Lung (tissue), 12 donors: ENCODE data around the gene NACC2. TPM values are rescaled to one million over a fixed set of nuclear protein-coding genes. Genes with fewer than 3 reads are reported as not detected.
A peak's percentile ranks its signal among the peaks of the same experiment; 100 is the strongest.

Experiments used
- ATAC-seq: fragments of 200-7000 bp; cut with Tn5 transposase; one replicate; pipeline ENCODE4 v1.9.1; 2020; ENCODE audit warnings: moderate number of reproducible peaks; ENCODE audit not compliant: insufficient read depth, low FRiP score
- DNase-seq, 3 donors: peaks; one replicate each; pipeline ENCODE4 v3.0.0-alpha.2; 2013 to 2017
- H3K27ac ChIP-seq, 2 donors: one replicate each; pipeline ENCODE4 v1.5.1; 2013; ENCODE audit warnings: mild to moderate bottlenecking in 2 of 2, moderate library complexity in 2 of 2, control low read depth in 1 of 2, inconsistent platforms in 1 of 2, low read depth in 1 of 2, low read length in 1 of 2
- H3K27me3 ChIP-seq, 3 donors: one replicate each; pipeline ENCODE4 v1.5.1; 2013; ENCODE audit warnings: low read length in 2 of 3; ENCODE audit not compliant: control insufficient read depth in 3 of 3, insufficient read depth in 3 of 3
- H3K36me3 ChIP-seq, 4 donors: one replicate each; pipeline ENCODE4 v1.5.1; 2013; ENCODE audit warnings: low read length in 4 of 4, mild to moderate bottlenecking in 1 of 4, moderate library complexity in 1 of 4; ENCODE audit not compliant: control insufficient read depth in 4 of 4, insufficient read depth in 4 of 4
- H3K4me1 ChIP-seq, 5 donors: one replicate each; pipeline ENCODE4 v1.5.1; 2013; ENCODE audit warnings: low read length in 5 of 5, mild to moderate bottlenecking in 2 of 5, moderate library complexity in 1 of 5; ENCODE audit not compliant: control insufficient read depth in 5 of 5, insufficient read depth in 5 of 5
- H3K4me3 ChIP-seq: one replicate; pipeline ENCODE4 v1.5.1; 2013; ENCODE audit warnings: mild to moderate bottlenecking, control low read depth, moderate library complexity
- H3K9ac ChIP-seq, 2 donors: one replicate each; pipeline ENCODE4 v1.5.1; 2013; ENCODE audit warnings: low read length in 2 of 2, control low read depth in 1 of 2; ENCODE audit not compliant: insufficient read depth in 1 of 2
- H3K9me3 ChIP-seq, 4 donors: one replicate each; pipeline ENCODE4 v1.5.1; 2013; ENCODE audit warnings: low read length in 3 of 4, mild to moderate bottlenecking in 1 of 4, moderate library complexity in 1 of 4; ENCODE audit not compliant: control insufficient read depth in 4 of 4, insufficient read depth in 3 of 4
- CTCF ChIP-seq: IDR thresholded peaks from 2 replicates; pipeline ENCODE4 v1.5.1; 2012; ENCODE audit warnings: mild to moderate bottlenecking; ENCODE audit errors: control extremely low read depth, extremely low read depth
- WGBS, 2 donors: extraction: QIAGEN DNeasy Blood & Tissue Kit; methylation state at CpG; one replicate each; pipeline ENCODE4 v1.1.7; 2013; 5-methylcytosine and 5-hydroxymethylcytosine counted together
- polyA plus RNA-seq, 2 donors: library from polyadenylated mRNA; stranded (reverse); fragments of 200-250 nt; gene quantifications; one replicate each; pipeline ENCODE4 v1.2.1, GENCODE V29; 2013
- total RNA-seq, 2 donors: library from RNA; depleted of rRNA in 1 of 2; stranded (reverse); fragments of >200 nt in 1 of 2; gene quantifications; one replicate each; pipeline ENCODE4 v1.2.1, GENCODE V29; 2014 to 2021
- donor health status: control.
- donor health status: control.
- donor health status: Bipolar disorder and iron deficiency.
- donor health status: healthy.
- donor health status: DM: yes; HTN: yes; CAD: no.

Gene NACC2
- total and polyA plus RNA-seq, 4 donors: 5.9 to 32.7 (median 10.5) TPM

GRCh38 chr9:136031741-136032730 is 63.1 kb downstream of the NACC2 start:
- Histone ChIP-seq H3K27ac (peak overlapping the region in 1 of 2 donors; percentile 6), H3K27me3 (no peaks in the 10 kb centered on the region), H3K4me3 (no peak overlapping the region), H3K36me3 (peaks cover 0 to 7% (median 2%) of the 10 kb centered on the region in 4 donors), H3K4me1 (peaks cover 0 to 4% (median 3%) of the 10 kb centered on the region in 5 donors), H3K9ac (peak overlapping the region in 1 of 2 donors; percentile 28), H3K9me3 (peaks cover 0 to 3% (median 1%) of the 10 kb centered on the region in 4 donors)
- TF ChIP-seq CTCF: no peak
- WGBS, 2 donors: 61 to 70% methylated on average over 13 of the region's 13 CpGs
- ATAC-seq: no peak
- peak in 1 of 3 donors; percentile 31 for DNase-seq

GRCh38 chr9:136031094-136031493 is 64.0 kb downstream of the NACC2 start:
- H3K36me3 ChIP-seq: peaks cover 0 to 7% (median 3%) of the 10 kb centered on the region in 4 donors
- TF ChIP-seq CTCF: no peak
- H3K4me1 ChIP-seq: peaks cover 0 to 4% (median 3%) of the 10 kb centered on the region in 5 donors
- 96% methylated on average over 8 of the region's 8 CpGs for WGBS, 2 donors
- H3K4me3 ChIP-seq: no peak overlapping the region
- ATAC-seq (no peak), DNase-seq (no peak)
- peaks cover 0 to 3% (median 0%) of the 10 kb centered on the region in 4 donors for H3K9me3 ChIP-seq
- H3K27me3 ChIP-seq: no peaks in the 10 kb centered on the region
- H3K27ac ChIP-seq: no peak overlapping the region
- no peak overlapping the region for H3K9ac ChIP-seq

GRCh38 chr9:136029556-136029955 is 65.5 kb downstream of the NACC2 start:
- no peak overlapping the region for H3K27ac ChIP-seq
- TF ChIP-seq CTCF: no peak
- 96 to 98% methylated on average over 12 of the region's 12 CpGs for WGBS, 2 donors
- H3K9me3 ChIP-seq: peaks cover 0 to 3% (median 0%) of the 10 kb centered on the region in 4 donors
- no peak overlapping the region for H3K4me3 ChIP-seq
- H3K4me1 ChIP-seq: peaks cover 0 to 7% (median 3%) of the 10 kb centered on the region in 5 donors
- H3K27me3 ChIP-seq: no peaks in the 10 kb centered on the region
- no peak for DNase-seq
- H3K9ac ChIP-seq: no peak overlapping the region
- no peak for ATAC-seq
- H3K36me3 ChIP-seq: peaks cover 0 to 7% (median 3%) of the 10 kb centered on the region in 4 donors
